Right lobe of liver (tissue), 6 donors: ENCODE measurements around the gene TST. TPM values are rescaled to one million over a fixed set of nuclear protein-coding genes. Genes with fewer than 3 reads are reported as not detected.

Source experiments
- ATAC-seq, 4 donors: fragments of 200-7000 bp; cut with Tn5 transposase; one replicate each; pipeline ENCODE4 v1.9.1; 2020; ENCODE audit warnings: mild to moderate bottlenecking in 4 of 4, moderate library complexity in 4 of 4
- DNase-seq, 3 donors: peaks; one replicate each; pipeline ENCODE4 v3.0.0-alpha.2; 2020
- H3K27ac ChIP-seq, 3 donors: fragments of 200-600 bp; one replicate each; pipeline ENCODE4 v1.8.0; 2022
- H3K27me3 ChIP-seq, 2 donors: fragments of 200-600 bp; one replicate each; pipeline ENCODE4 v1.8.0; 2022
- H3K36me3 ChIP-seq, 4 donors: fragments of 200-600 bp; sonication (generic) in 1 of 4; one replicate each; pipeline versions ENCODE4 v1.5.1 to v1.8.0; 2017 to 2022; ENCODE audit warnings: control low read depth in 1 of 4
- H3K4me1 ChIP-seq, 4 donors: fragments of 200-600 bp; sonication (generic) in 1 of 4; one replicate each; pipeline versions ENCODE4 v1.5.1 to v1.8.0; 2017 to 2022; ENCODE audit warnings: control low read depth in 1 of 4
- H3K4me3 ChIP-seq, 3 donors: fragments of 200-600 bp; one replicate each; pipeline ENCODE4 v1.8.0; 2022
- H3K9me3 ChIP-seq, 4 donors: fragments of 200-600 bp; sonication (generic) in 1 of 4; one replicate each; pipeline versions ENCODE4 v1.5.1 to v1.8.0; 2017 to 2022; ENCODE audit warnings: control low read depth in 1 of 4
- CTCF ChIP-seq, 4 donors: fragments of 200-600 bp in 3 of 4; fragments of 450-650 bp in 1 of 4; IDR thresholded peaks; one replicate each; pipeline versions ENCODE4 v1.5.1 to v1.8.0; 2016 to 2022; ENCODE audit warnings: antibody characterized with exemption in 4 of 4, mild to moderate bottlenecking in 2 of 4
- POLR2A ChIP-seq: fragments of 450-650 bp; IDR thresholded peaks from one replicate; pipeline ENCODE4 v1.6.1; 2017; ENCODE audit warnings: antibody characterized with exemption, mild to moderate bottlenecking
- WGBS: methylation state at CpG from one replicate; pipeline ENCODE4 v1.1.6; 2018; ENCODE audit warnings: low coverage, low lambda C conversion rate; ENCODE audit not compliant: insufficient coverage; ENCODE audit errors: missing lambda C conversion rate; 5-methylcytosine and 5-hydroxymethylcytosine counted together
- intact Hi-C, 2 donors: fragments of 100-400 bp; cut with DNase I; formaldehyde crosslinking; loops; one replicate each; pipeline versions ENCODE4 v1.11.2 to v1.14.1; 2022
- small RNA-seq, 2 experiments: library from RNA; depleted of rRNA; stranded (forward); fragments of <200 nt; gene quantifications; one replicate each; pipeline ENCODE3, GENCODE V24; 2016
- total RNA-seq, 6 experiments: library from RNA; depleted of rRNA in 2 of 6; stranded (reverse); fragments of >200 nt in 2 of 6; fragmentation: NEBNext Ultra II Directional in 3 of 6; extraction: Animal tissue kit (Norgen Biotek cat#: 25700) in 3 of 6; gene quantifications; one replicate each; pipeline versions ENCODE4 v1.1.0 to v1.2.4, GENCODE V29; 2016 to 2023
- donor health status: DM: no; HTN: yes; CAD: no.
- donor health status: DM: no; HTN: no; CAD: no.
- donor health status: DM: no; HTN: no; CAD: no.
- donor health status: DM: no; HTN: yes; CAD: no.
- donor health status: DM: no; HTN: yes; CAD: no.

TST gene
- total RNA-seq, 6 experiments from 2014 or later, result 223 to 355 (median 321) TPM

GRCh38 chr22:36963302-36963701 is 55.9 kb downstream of the TST start:
- WGBS, result 50% methylated on average over 2 of the region's 2 CpGs

GRCh38 chr22:36961626-36962025 is 57.6 kb downstream of the TST start:
- Histone ChIP-seq H3K9me3 (no peaks in the 10 kb centered on the region), H3K27ac (no peak overlapping the region), H3K4me1 (no peaks in the 10 kb centered on the region), H3K4me3 (no peak overlapping the region), H3K36me3 (no peaks in the 10 kb centered on the region), H3K27me3 (no peaks in the 10 kb centered on the region)
- no peak for ATAC-seq
- WGBS, result 34% methylated on average over 3 of the region's 3 CpGs
- DNase-seq, result no peak
- TF ChIP-seq CTCF (IDR thresholded peaks at IDR 0.05) (no peak), POLR2A (no peak)
- intact Hi-C loops, result loop anchor here in 1 of 2 donors (10.0 kb wide), 1 partner anchor 87 kb away; no protein-coding TSS in a partner anchor

More at GRCh38 chr22:36963302-36963701, 55.9 kb downstream of the TST start:
- ATAC-seq, result no peak
- Histone ChIP-seq H3K4me1 (no peaks in the 10 kb centered on the region), H3K27me3 (no peaks in the 10 kb centered on the region), H3K36me3 (no peaks in the 10 kb centered on the region), H3K9me3 (no peaks in the 10 kb centered on the region), H3K27ac (no peak overlapping the region), H3K4me3 (no peak overlapping the region)
- TF ChIP-seq POLR2A (no peak), CTCF (IDR thresholded peaks at IDR 0.05) (no peak)
- DNase-seq, result no peak
- intact Hi-C loops, result loop anchor here in 1 of 2 donors (10.0 kb wide), 1 partner anchor 89 kb away; no protein-coding TSS in a partner anchor

Small RNA genes within 50 kb of the gene (small RNA-seq; reads per million reads assigned to genes)
- gene RF00019, result 0 reads per million in 2 experiments

Other genes starting within 250 kb of the TST start
- gene IFT27, start 243.3 kb downstream of the TST start, total RNA-seq, result 10 to 100 TPM; 10.3 to 17.4 (median 14.8) TPM
- 1 to 10 TPM in 3 of 6 experiments, under 1 TPM in 1, not detected in 2; 0.59 to 1.7 (median 1.4) TPM for gene PVALB, start 202.4 kb downstream of the TST start, total RNA-seq
- 1 to 10 TPM; 2.3 to 6.2 (median 4.0) TPM for gene NCF4, start 158.4 kb downstream of the TST start, total RNA-seq
- gene CSF2RB, start 105.8 kb downstream of the TST start, total RNA-seq, result 1 to 10 TPM in 5 of 6 experiments, under 1 TPM in 1; 0.88 to 4.7 (median 2.4) TPM
- 100 to 1,000 TPM; 153 to 301 (median 214) TPM for gene MPST, start 295 bp upstream of the TST start, total RNA-seq
- gene KCTD17, start 32.3 kb upstream of the TST start, total RNA-seq, result 1 to 10 TPM; 2.0 to 9.7 (median 4.4) TPM
- 100 to 1,000 TPM in 1 of 6 experiments, 10 to 100 TPM in 5; 40.7 to 104 (median 60.6) TPM for gene TMPRSS6, start 90.3 kb upstream of the TST start, total RNA-seq
- 1 to 10 TPM; 1.2 to 8.6 (median 2.0) TPM for gene IL2RB, start 130.5 kb upstream of the TST start, total RNA-seq
- gene C1QTNF6, start 168.8 kb upstream of the TST start, total RNA-seq, result 10 to 100 TPM in 2 of 6 experiments, 1 to 10 TPM in 4; 3.3 to 12.6 (median 6.3) TPM
- gene SSTR3, start 193.0 kb upstream of the TST start, total RNA-seq, result not detected
- 10 to 100 TPM in 1 of 6 experiments, 1 to 10 TPM in 5; 3.4 to 12.9 (median 6.5) TPM for gene RAC2, start 224.8 kb upstream of the TST start, total RNA-seq